HCT116 (cell line): ENCODE data around the gene PLB1. TPM values are rescaled to one million over a fixed set of nuclear protein-coding genes. Genes with fewer than 3 reads are reported as not detected.

ENCODE experiments used
- ATAC-seq: fragments of 200-7000 bp; cut with Tn5 transposase; 2 replicates; pipeline ENCODE4 v1.9.1; 2020; ENCODE audit warnings: mild to moderate bottlenecking, moderate library complexity
- BruUV-seq: library from RNA; stranded (reverse); fragments of 400-500 nt; replicated peaks from 2 replicates; lab custom pipeline; 2021; lab: Mats Ljungman, UMichigan
- CTCF ChIA-PET: fragments of 300-600 bp; sonication (Branson Sonifier 250); formaldehyde crosslinking; loops from one replicate; lab custom pipeline; 2021; ENCODE audit warnings: antibody characterized with exemption; lab: Charles Lee
- POLR2A ChIA-PET: fragments of 300-600, 350-600 bp; sonication (Branson Sonifier 250); formaldehyde crosslinking; loops from one replicate; lab custom pipeline; 2021; ENCODE audit warnings: antibody characterized with exemption; lab: Charles Lee
- RAD21 ChIA-PET, 2 experiments: fragments of 300-600 bp; sonication (Branson Sonifier 250); formaldehyde crosslinking; loops; one replicate each; lab custom pipeline; 2023; ENCODE audit warnings: low total read pairs in 2 of 2; ENCODE audit not compliant: uncharacterized antibody in 2 of 2, unreplicated experiment in 2 of 2, low non-redundant PET in 1 of 2; lab: Charles Lee
- DNase-seq: peaks from one replicate; pipeline ENCODE4 v3.0.0-alpha.2; 2010; ENCODE audit warnings: low read depth, low spot score
- H2AFZ ChIP-seq: fragments of 200-600 bp; shearing (Covaris generic), sonication (generic); 2 replicates; pipeline ENCODE4 v1.6.1; 2017; ENCODE audit warnings: low read depth, mixed run types, mixed read lengths, antibody characterized with exemption, low read length; ENCODE audit not compliant: poor library complexity, severe bottlenecking
- H3K27ac ChIP-seq: 2 replicates; pipeline ENCODE4 v1.5.1; 2012; ENCODE audit warnings: low read depth, low read length
- H3K27me3 ChIP-seq: fragments of 200-600 bp; sonication (generic); 2 replicates; pipeline ENCODE4 v1.6.1; 2016; ENCODE audit warnings: mixed run types, low read length, mixed read lengths; ENCODE audit not compliant: insufficient read depth
- H3K36me3 ChIP-seq, 2 experiments: fragments of 200-500 bp in 1 of 2; fragments of 200-600 bp in 1 of 2; sonication (Bioruptor generic) in 1 of 2; sonication (generic) in 1 of 2; 2 replicates each; pipeline versions ENCODE4 v1.5.1 to v1.6.1; 2014 to 2016; ENCODE audit warnings: low read length in 2 of 2, inconsistent platforms in 1 of 2, mixed read lengths in 1 of 2, mixed run types in 1 of 2; ENCODE audit not compliant: insufficient read depth in 2 of 2, control insufficient read depth in 1 of 2
- H3K4me1 ChIP-seq, 2 experiments: fragments of 200-600 bp in 1 of 2; sonication (generic) in 1 of 2; 2 replicates each; pipeline versions ENCODE4 v1.5.1 to v1.6.1; 2012 to 2017; ENCODE audit warnings: low read length in 2 of 2, inconsistent platforms in 1 of 2, mild to moderate bottlenecking in 1 of 2, mixed read lengths in 1 of 2, mixed run types in 1 of 2, moderate library complexity in 1 of 2; ENCODE audit not compliant: insufficient read depth in 2 of 2, control insufficient read depth in 1 of 2
- H3K4me2 ChIP-seq: fragments of 200-600 bp; sonication (generic); 2 replicates; pipeline ENCODE4 v1.6.1; 2017; ENCODE audit warnings: mixed run types, low read length, mixed read lengths
- H3K4me3 ChIP-seq, 2 experiments: fragments of 200-600 bp in 1 of 2; sonication (generic) in 1 of 2; replicated peaks in 1 of 2; 2 replicates each; pipeline ENCODE4 v1.5.1; 2011 to 2016; ENCODE audit warnings: low read length in 2 of 2, control low read depth in 1 of 2, low read depth in 1 of 2, mild to moderate bottlenecking in 1 of 2, mixed read lengths in 1 of 2, mixed run types in 1 of 2
- H3K79me2 ChIP-seq: fragments of 200-600 bp; sonication (generic); 2 replicates; pipeline ENCODE4 v1.6.1; 2017; ENCODE audit warnings: mild to moderate bottlenecking, mixed run types, low read length, moderate library complexity, mixed read lengths; ENCODE audit not compliant: insufficient read depth
- H3K9ac ChIP-seq: fragments of 200-600 bp; sonication (generic); 2 replicates; pipeline ENCODE4 v1.6.1; 2016; ENCODE audit warnings: low read length, mixed read lengths
- H3K9me2 ChIP-seq: fragments of 200-600 bp; sonication (generic), shearing (Covaris generic); 2 replicates; pipeline ENCODE4 v1.6.1; 2017; ENCODE audit warnings: mixed run types, mild to moderate bottlenecking, moderate library complexity; ENCODE audit not compliant: insufficient read depth
- H3K9me3 ChIP-seq, 2 experiments: fragments of 200-500 bp in 1 of 2; fragments of 200-600 bp in 1 of 2; sonication (Bioruptor generic) in 1 of 2; sonication (generic) in 1 of 2; 2 replicates each; pipeline ENCODE4 v1.6.1; 2014 to 2017; ENCODE audit warnings: low read length in 2 of 2, mixed read lengths in 2 of 2, inconsistent platforms in 1 of 2, low read depth in 1 of 2, mild to moderate bottlenecking in 1 of 2, mixed run types in 1 of 2, moderate library complexity in 1 of 2; ENCODE audit not compliant: control insufficient read depth in 1 of 2, insufficient read depth in 1 of 2
- H4K20me1 ChIP-seq: fragments of 200-600 bp; sonication (generic), shearing (Covaris generic); 2 replicates; pipeline ENCODE4 v1.6.1; 2017; ENCODE audit warnings: mixed run types, mild to moderate bottlenecking, moderate library complexity; ENCODE audit not compliant: insufficient read depth
- ATF3 ChIP-seq: IDR thresholded peaks from 2 replicates; pipeline ENCODE4 v1.6.1; 2012
- CBX3 ChIP-seq: IDR thresholded peaks from 2 replicates; pipeline ENCODE4 v1.6.1; 2012; ENCODE audit warnings: low read depth
- CEBPB ChIP-seq: IDR thresholded peaks from 2 replicates; pipeline ENCODE4 v1.6.1; 2012; ENCODE audit warnings: low read depth
- CTCF ChIP-seq, 3 experiments: fragments of 200-600 bp in 1 of 3; sonication (generic) in 1 of 3; IDR thresholded peaks in 2 of 3; conservative IDR thresholded peaks in 1 of 3; 2 replicates each; pipeline ENCODE4 v1.5.1; 2012 to 2017; ENCODE audit warnings: low read depth in 2 of 3, low read length in 2 of 3, antibody characterized with exemption in 1 of 3, borderline replicate concordance in 1 of 3, control low read depth in 1 of 3, mild to moderate bottlenecking in 1 of 3, mixed read lengths in 1 of 3, mixed run types in 1 of 3, moderate library complexity in 1 of 3; ENCODE audit not compliant: insufficient read depth in 1 of 3
- EGR1 ChIP-seq: IDR thresholded peaks from 2 replicates; pipeline ENCODE4 v1.6.1; 2012; ENCODE audit warnings: low read depth
- EZH2 ChIP-seq: fragments of 200-600 bp; sonication (generic); IDR thresholded peaks from 2 replicates; pipeline ENCODE4 v1.6.1; 2017; ENCODE audit warnings: antibody characterized with exemption, mixed run types
- FOSL1 ChIP-seq: IDR thresholded peaks from 2 replicates; pipeline ENCODE4 v1.6.1; 2012; ENCODE audit warnings: low read depth
- JUND ChIP-seq: IDR thresholded peaks from 2 replicates; pipeline ENCODE4 v1.6.1; 2012
- MAX ChIP-seq: IDR thresholded peaks from 2 replicates; pipeline ENCODE4 v1.6.1; 2012
- SP1 ChIP-seq: IDR thresholded peaks from 2 replicates; pipeline ENCODE4 v1.6.1; 2012; ENCODE audit warnings: low read depth
- SRF ChIP-seq: IDR thresholded peaks from 2 replicates; pipeline ENCODE4 v1.6.1; 2012; ENCODE audit warnings: low read depth
- TCF7L2 ChIP-seq: IDR thresholded peaks from 2 replicates; pipeline ENCODE4 v1.7.0; 2011; ENCODE audit warnings: borderline replicate concordance, inconsistent platforms; ENCODE audit not compliant: insufficient read depth, insufficient read length; ENCODE audit errors: extremely low read depth
- YY1 ChIP-seq: IDR thresholded peaks from 2 replicates; pipeline ENCODE4 v1.6.1; 2011; ENCODE audit warnings: low read length, low read depth, moderate library complexity, mild to moderate bottlenecking; ENCODE audit not compliant: insufficient replicate concordance; ENCODE audit errors: extremely low read depth
- ZNF274 ChIP-seq: fragments of 200-500 bp; sonication (Bioruptor generic); IDR thresholded peaks from 2 replicates; pipeline ENCODE4 v1.6.1; 2014; ENCODE audit warnings: mild to moderate bottlenecking, low read depth, low read length, inconsistent platforms
- intact Hi-C: fragments of 100-400 bp; cut with micrococcal nuclease; formaldehyde crosslinking; loops from 2 replicates; pipeline ENCODE4 v1.10.0; 2022
- total RNA-seq: library from RNA; stranded (reverse); gene quantifications from one replicate; pipeline ENCODE4 v1.2.1, GENCODE V29; 2021; ENCODE audit not compliant: unreplicated experiment

Gene PLB1
- total RNA-seq, 1 experiment from 2014 or later: 0.49 TPM

- no peak for TF ChIP-seq CBX3
- no peak for TF ChIP-seq JUND
- TF ChIP-seq TCF7L2: no peak
- TF ChIP-seq EGR1: no peak
- TF ChIP-seq SRF: no peak
- no peak for TF ChIP-seq MAX
- TF ChIP-seq ZNF274: no peak
- TF ChIP-seq YY1: no peak
- TF ChIP-seq CTCF (IDR thresholded peaks at IDR 0.05 in 2 of 3, conservative IDR thresholded peaks at IDR 0.05 in 1 of 3; ENCODE audit: borderline replicate concordance in 1 of 3, insufficient read depth in 1 of 3, low read depth in 2 of 3, low read length in 2 of 3): no peak
- TF ChIP-seq ATF3: no peak
- no peak for TF ChIP-seq SP1
- TF ChIP-seq EZH2: no peak
- no peak for TF ChIP-seq CEBPB
- TF ChIP-seq FOSL1: no peak
- no TSS peak for BruUV-seq
- DNase-seq (no peak), ATAC-seq (no peak)
- Histone ChIP-seq H2AFZ (no peak overlapping the region), H3K4me3 (no peak overlapping the region), H3K9me2 (no peaks in the 10 kb centered on the region), H3K36me3 (no peaks in the 10 kb centered on the region), H3K27ac (no peak overlapping the region), H3K9me3 (no peaks in the 10 kb centered on the region), H3K9ac (no peak overlapping the region), H3K79me2 (no peaks in the 10 kb centered on the region), H3K4me1 (no peaks in the 10 kb centered on the region), H3K4me2 (no peak overlapping the region), H3K27me3 (peaks cover 9% of the 10 kb centered on the region; the same call in 1 of the 2 replicates), H4K20me1 (no peaks in the 10 kb centered on the region)
- ChIA-PET POLR2A (no interaction called here), CTCF (no interaction called here), RAD21 (no interaction called here)
- intact Hi-C loops: no loop called here
These were observed 29.6 kb downstream of the PLB1 start for GRCh38 chr2:28525481-28525880.
